IPS DF 6.9 (cell line): Measurements from ENCODE around the gene SRR.
"Not testable (repeated sequence)": the region's sequence is repeated elsewhere in the genome, so short reads cannot be mapped to it uniquely, and the experiment has no call there.

Experiments
- DNase-seq: peaks from one replicate; pipeline ENCODE4 v3.0.0-alpha.2; 2013; ENCODE audit warnings: low read depth, low spot score
- H3K27ac ChIP-seq: one replicate; pipeline ENCODE4 v1.5.1; 2013; ENCODE audit warnings: low read length, control low read depth
- H3K27me3 ChIP-seq: 2 replicates; pipeline ENCODE4 v1.6.1; 2013; ENCODE audit warnings: mild to moderate bottlenecking, low read length; ENCODE audit not compliant: control insufficient read depth, insufficient read depth
- H3K36me3 ChIP-seq: 2 replicates; pipeline ENCODE4 v1.6.1; 2013; ENCODE audit warnings: low read length; ENCODE audit not compliant: control insufficient read depth, insufficient read depth
- H3K4me1 ChIP-seq: 2 replicates; pipeline ENCODE4 v1.6.1; 2013; ENCODE audit warnings: low read length; ENCODE audit not compliant: control insufficient read depth, insufficient read depth
- H3K4me3 ChIP-seq: 2 replicates; pipeline ENCODE4 v1.5.1; 2013; ENCODE audit warnings: mild to moderate bottlenecking, low read length
- H3K9me3 ChIP-seq: 2 replicates; pipeline ENCODE4 v1.6.1; 2013; ENCODE audit warnings: low read length, inconsistent platforms; ENCODE audit not compliant: control insufficient read depth, insufficient read depth
- WGBS: extraction: QIAGEN DNeasy Blood & Tissue Kit; methylation state at CpG from one replicate; pipeline ENCODE4 v1.1.7; 2013; ENCODE audit warnings: mixed read lengths, missing lambda C conversion rate; ENCODE audit not compliant: insufficient read length, insufficient coverage; 5-methylcytosine and 5-hydroxymethylcytosine counted together

Gene SRR, protein sequence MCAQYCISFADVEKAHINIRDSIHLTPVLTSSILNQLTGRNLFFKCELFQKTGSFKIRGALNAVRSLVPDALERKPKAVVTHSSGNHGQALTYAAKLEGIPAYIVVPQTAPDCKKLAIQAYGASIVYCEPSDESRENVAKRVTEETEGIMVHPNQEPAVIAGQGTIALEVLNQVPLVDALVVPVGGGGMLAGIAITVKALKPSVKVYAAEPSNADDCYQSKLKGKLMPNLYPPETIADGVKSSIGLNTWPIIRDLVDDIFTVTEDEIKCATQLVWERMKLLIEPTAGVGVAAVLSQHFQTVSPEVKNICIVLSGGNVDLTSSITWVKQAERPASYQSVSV

DNA sequence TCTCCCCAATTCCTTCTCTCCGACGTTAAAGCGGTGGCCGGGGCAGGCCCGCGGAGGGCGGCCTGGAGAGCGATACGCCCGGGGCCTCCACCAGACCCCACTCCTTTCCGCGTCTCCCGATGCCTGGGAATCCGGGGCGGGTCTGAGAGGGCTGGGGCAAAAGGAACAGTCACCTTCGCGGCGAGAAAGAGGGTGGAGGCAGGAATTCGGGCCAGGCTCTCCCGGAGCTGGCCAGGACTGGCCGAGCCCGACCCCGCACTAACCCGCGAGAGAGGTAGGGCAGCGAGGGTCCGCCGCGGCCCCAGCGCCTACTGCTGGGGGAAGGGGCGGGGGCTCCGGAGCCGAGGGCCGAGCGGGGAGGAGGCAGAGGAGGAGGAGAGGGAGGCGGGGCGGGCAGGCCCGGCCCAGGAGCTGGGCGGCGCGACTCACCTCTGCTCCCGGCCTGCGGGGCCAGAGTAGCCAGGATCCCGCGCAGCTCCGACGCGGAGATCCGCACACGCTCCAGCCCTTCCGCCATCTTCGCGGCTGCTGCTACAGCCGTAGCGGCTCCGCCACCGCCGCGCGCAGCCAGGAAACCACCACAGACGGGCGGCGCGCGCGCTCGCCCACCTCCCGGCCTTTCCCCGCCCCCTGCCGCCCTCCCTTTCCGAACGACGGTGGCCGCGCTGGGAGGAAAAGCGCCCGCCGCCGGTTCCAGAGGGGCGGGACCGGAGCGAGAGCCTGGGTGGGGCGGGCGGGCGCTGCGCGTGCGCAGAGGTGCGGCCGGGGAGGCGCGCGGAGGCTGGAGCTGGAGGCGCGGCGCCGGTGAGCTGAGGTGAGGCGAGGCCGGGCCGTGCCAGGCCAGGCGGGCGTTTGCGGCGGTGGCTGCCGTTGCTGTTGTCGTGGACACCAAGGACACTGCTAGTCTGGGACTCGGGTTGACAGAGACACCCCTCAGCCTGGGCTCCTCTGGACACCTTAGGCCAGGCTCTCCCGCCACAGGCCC is at the start of gene SRR, which contains the start of gene SMG6:
SRR (plus strand) TSS at position 747 of the 985 bp plus-strand sequence. CDS start 11,611 bp downstream, outside the sequence.
SMG6 (minus strand) TSS at position 582 of the 985 bp plus-strand sequence; CDS start at position 517, 65 bp downstream.
- Histone ChIP-seq H3K4me1 (no peaks in the 10 kb centered on the region), H3K9me3 (no peaks in the 10 kb centered on the region), H3K36me3 (peaks cover 6% of the 10 kb centered on the region), H3K4me3 (peak within 1 kb of the TSS; percentile 86), H3K27me3 (no peaks in the 10 kb centered on the region), H3K27ac (no peak within 1 kb of the TSS)
- no CpG with 5 or more reads among the region's 108 CpGs for WGBS
- peak; percentile 47 for DNase-seq

DNA sequence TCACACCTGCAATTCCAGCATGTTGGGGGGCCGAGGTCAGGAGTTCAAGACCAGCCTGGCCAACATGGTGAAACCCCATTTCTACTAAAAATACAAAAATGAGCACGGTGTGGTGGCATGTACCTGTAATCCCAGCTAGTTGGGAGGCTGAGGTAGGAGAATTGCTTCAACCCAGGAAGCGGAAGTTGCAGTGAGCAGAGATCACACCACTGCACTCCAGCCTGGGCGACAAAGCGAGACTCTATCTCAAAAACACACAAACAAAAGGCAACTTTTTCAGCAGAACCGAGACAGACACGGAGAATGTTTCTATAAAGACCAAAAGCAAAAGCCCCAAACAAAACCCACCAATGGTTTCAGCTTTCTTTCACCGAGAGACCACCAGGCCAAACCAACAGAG is 44.9 kb upstream of the SRR start:
- whole genome bisulfite sequencing: no CpG with 5 or more reads among the region's 8 CpGs
- H3K4me1 ChIP-seq, H3K27ac ChIP-seq, DNase-seq, H3K4me3 ChIP-seq, H3K36me3 ChIP-seq, H3K27me3 ChIP-seq, H3K9me3 ChIP-seq: not testable (repeated sequence)

DNA sequence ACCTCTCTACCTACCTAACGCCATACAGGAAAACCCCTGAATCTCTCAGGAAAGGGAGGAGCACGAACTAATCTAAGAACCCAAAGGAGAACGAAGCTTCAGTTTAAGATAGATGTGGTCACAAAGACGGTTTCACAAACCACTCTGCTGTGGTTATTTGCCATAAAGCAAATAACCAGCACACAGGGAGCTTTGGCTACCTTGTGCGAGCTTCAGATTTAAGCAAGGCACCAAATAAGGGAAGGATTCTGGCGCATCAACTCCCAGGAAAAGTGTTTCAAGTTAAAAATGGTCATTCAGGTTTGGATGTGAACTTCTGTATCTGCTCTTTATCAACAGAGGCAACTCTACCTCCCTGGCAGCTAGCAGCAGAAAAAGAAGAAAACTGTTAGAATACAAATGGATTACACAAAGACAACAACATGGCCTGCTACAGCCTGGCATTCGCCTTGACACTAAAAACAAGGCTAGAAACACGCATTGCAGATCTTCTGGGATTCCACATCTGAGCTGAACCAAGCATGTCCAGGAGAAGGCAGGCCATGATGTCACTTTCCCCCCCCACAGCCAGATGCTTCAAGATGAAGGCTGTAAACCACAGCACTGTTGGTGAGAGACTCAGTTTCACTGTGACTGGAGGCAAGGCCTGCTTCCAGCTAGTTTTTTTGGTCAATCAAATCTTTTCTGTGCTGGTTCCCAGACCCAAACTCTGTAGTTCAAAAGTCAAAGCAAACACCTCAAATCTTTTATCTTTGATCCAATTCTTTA is 43.8 kb upstream of the SRR start:
- H3K4me1 ChIP-seq: no peaks in the 10 kb centered on the region
- H3K36me3 ChIP-seq: no peaks in the 10 kb centered on the region
- no peaks in the 10 kb centered on the region for H3K9me3 ChIP-seq
- WGBS: no CpG with 5 or more reads among the region's 8 CpGs
- H3K27me3 ChIP-seq: no peaks in the 10 kb centered on the region
- no peak for DNase-seq
- no peak overlapping the region for H3K27ac ChIP-seq
- no peak overlapping the region for H3K4me3 ChIP-seq

DNA sequence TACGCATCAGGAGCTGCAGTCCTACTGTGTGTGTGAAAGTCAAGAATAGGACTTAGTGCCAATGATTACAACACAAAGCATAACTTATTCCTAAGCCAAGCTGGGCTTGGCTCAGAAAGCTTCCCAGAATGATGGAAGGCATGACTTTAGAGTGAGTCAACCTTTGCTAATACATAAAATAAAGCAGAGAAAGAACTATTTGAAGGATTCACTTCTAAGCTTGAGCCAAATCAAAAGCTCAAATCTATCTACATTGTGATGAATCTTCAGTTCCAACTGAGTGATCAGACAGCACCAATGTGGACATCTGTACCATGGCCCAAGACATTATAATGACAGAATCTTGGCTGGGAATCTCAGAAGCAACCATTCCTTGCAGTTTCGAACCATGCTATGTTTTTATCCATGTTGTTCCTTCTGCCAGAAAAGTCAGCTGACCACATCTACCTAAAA is 41.6 kb upstream of the SRR start:
- WGBS: no CpG with 5 or more reads among the region's 2 CpGs
- DNase-seq: no peak
- no peaks in the 10 kb centered on the region for H3K27me3 ChIP-seq
- no peak overlapping the region for H3K4me3 ChIP-seq
- H3K9me3 ChIP-seq: no peaks in the 10 kb centered on the region
- 0 out of 2 replicates have a peak, but pooled peaks cover 3% of the 10 kb centered on the region for H3K36me3 ChIP-seq
- H3K4me1 ChIP-seq: no peaks in the 10 kb centered on the region
- no peak overlapping the region for H3K27ac ChIP-seq

DNA sequence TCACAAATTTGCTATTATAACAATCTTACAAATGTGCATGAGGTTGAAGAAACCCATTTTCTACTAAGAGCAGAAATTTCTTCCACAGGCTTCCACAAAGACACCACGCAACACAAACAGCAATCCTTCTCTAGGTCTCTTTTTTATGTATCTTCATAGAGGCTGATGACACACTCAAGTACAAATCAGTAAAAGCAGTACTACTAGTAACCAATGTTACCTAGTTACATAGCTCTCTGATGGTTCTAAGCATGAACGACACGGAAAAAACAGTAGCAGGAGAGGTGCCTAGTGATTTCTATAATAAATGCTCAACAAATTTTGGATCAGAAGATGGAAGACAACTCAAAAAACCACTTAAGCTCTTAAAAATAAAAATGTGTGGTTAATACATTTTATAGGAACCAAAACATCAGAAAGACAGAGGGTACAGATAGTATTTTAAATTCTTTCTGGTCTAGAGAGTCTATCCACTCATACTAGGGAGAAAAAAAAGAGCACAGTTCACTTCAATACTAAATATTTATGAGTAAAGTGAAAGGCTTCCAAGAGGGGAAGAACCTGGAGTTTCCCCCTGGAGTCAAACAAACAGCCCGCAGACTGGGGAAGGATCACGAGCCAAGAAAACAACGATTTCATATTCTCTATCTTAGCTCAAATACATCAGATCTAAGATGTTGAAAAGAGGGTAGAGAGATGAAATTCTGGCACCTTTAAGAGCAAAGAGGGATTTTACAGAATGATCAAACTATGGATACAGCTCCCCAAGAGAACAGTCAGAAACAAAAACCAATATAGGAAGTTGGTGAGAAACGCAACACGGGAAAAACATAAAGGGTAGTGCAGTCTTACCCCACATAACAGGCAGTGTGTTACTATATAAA is 40.3 kb upstream of the SRR start:
- Histone ChIP-seq H3K4me3 (no peak overlapping the region), H3K27me3 (no peaks in the 10 kb centered on the region), H3K27ac (no peak overlapping the region), H3K9me3 (no peaks in the 10 kb centered on the region), H3K36me3 (0 out of 2 replicates have a peak, but pooled peaks cover 3% of the 10 kb centered on the region), H3K4me1 (no peaks in the 10 kb centered on the region)
- DNase-seq: no peak
- no CpG with 5 or more reads among the region's 8 CpGs for WGBS

DNA sequence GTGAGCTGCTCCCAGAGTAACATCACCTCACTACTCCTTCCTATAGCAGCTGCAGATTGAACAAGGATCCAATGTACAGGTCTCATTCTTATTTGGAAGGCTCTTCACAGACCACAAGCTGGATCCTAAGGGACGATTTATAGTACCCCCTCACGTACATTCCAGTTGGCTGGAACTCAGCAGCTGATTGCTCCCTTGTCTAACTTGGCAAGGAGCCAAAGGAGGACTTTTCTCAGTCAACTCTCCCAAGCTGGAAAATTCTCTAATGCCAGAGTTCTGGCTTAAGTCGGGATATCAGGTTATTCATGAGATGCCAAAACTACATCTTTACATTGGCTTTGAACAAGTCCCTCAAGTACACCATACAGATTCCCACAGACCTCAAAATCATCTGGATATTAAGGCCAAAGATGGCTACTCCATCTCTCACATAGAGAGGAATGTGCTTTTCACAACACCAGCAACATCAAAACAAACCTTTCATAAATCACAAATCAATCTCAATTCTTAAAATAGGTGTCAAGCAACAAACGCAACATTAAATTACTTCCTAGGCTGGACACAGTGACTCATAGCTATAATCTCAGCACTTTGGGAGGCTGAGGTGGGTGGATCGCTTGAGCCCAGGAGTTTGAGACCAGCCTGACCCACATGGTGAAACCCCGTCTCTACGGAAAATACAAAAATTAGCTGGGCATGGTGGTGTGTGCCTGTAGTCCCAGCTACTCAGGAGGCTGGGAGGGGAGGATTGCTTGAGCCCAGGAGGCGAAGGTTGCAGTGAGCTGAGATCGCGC is 39.5 kb upstream of the SRR start:
- H3K4me3 ChIP-seq: no peak overlapping the region
- no peaks in the 10 kb centered on the region for H3K9me3 ChIP-seq
- 100% methylated on average over 1 of the region's 10 CpGs for WGBS
- H3K4me1 ChIP-seq: no peaks in the 10 kb centered on the region
- H3K36me3 ChIP-seq: 0 out of 2 replicates have a peak, but pooled peaks cover 3% of the 10 kb centered on the region
- no peak for DNase-seq
- no peaks in the 10 kb centered on the region for H3K27me3 ChIP-seq
- no peak overlapping the region for H3K27ac ChIP-seq

DNA sequence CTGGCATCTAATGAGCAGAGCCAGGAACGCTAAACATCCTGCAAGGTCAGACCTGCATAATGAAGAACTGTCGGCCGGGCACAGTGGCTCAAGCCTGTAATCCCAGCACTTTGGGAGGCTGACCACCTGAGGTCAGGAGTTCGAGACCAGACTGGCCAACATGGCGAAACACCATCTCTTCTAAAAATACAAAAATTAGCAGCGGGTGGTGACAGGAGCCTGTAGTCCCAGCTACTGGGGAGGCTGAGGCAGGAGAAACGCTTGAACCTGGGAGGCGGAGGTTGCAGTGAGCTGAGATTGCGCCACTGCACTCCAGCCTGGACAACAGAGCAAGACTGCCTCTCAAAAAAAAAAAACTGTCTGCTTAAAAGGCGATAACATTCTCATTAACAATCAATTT is 38.6 kb upstream of the SRR start:
- H3K27ac ChIP-seq, H3K27me3 ChIP-seq, DNase-seq, H3K9me3 ChIP-seq, H3K36me3 ChIP-seq, H3K4me1 ChIP-seq, H3K4me3 ChIP-seq: not testable (repeated sequence)
- WGBS: no CpG with 5 or more reads among the region's 10 CpGs

DNA sequence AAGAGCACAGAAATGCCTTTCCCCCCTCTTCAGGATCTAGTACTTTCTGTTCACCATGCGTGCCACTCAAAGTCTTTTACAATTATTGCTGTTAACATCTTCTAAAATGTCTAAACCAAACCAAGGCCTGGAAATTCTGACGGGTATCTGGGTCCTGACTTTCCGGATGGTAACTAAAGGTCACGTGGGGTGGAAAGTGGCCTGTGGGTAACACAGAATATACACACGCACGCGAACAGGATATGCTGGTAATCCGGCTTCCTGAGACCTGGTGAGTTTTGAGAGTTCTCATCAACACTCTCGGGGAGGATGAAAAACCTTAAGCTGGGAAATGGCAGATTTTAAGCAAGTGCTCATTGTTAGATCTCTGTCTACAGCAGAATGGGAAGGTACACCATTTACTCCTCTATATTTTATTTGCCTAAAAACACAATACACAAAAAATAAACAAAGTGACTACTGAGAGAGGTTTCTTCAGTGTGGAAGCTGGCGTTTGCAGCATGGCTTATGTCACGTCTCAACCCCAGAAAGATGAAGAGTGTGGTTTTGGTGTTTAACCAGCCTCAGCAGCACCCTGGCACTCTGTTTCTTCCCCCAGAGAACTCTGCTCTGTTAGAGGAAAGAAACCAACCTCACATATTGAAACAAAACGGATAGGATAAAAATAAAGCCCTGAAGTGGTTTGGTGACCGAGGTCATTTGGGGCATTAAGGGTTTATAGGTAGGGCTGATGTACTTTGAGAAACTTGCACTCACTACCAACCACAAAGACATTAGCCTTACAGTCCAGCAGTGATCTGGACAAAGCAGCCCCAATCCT is 37.5 kb upstream of the SRR start:
- no peaks in the 10 kb centered on the region for H3K9me3 ChIP-seq
- H3K4me1 ChIP-seq: no peaks in the 10 kb centered on the region
- no peak for DNase-seq
- no CpG with 5 or more reads among the region's 13 CpGs for WGBS
- H3K36me3 ChIP-seq: 0 out of 2 replicates have a peak, but pooled peaks cover 3% of the 10 kb centered on the region
- H3K27ac ChIP-seq: no peak overlapping the region
- no peak overlapping the region for H3K4me3 ChIP-seq
- H3K27me3 ChIP-seq: no peaks in the 10 kb centered on the region
